ENCODE measurements around the gene AKT2.
"Not testable (repeated sequence)": the region's sequence is repeated elsewhere in the genome, so short reads cannot be mapped to it uniquely, and the experiment has no call there.

Gene AKT2

DNA sequence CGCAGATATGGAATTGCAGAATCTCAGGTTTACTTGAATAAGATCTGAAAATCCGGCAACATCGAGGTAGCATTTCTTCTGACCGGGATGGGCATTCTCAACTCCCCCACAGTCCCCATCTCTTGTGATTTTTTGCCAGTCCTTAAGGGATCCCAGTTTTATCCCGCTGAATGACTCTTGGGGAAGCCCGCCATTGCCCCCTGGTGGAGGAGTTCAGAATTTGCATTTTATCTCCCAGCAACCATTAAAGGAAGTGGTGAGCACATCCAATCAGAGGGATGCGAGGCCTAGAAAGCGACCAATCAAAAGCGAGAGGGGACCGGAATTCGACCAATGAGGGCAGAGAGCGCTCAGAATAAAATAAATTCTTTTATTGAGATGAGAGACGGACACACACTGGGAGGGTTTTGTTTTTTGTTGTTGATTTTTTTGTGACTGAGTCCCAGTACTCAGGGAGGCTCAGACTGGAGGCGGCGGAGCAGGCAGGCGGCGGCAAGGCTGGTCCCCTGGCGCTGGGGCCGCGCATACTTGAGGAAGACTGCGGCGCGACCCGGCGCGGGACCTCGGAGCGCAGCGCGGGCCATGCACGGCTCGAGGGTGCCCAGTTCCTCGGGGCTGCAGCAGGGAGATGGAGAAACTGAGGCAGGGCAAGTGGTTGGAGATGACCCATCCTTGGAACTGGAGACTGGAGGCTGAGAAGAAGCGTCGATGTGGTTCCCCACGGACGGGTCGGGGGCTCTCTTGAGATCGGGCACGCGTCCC is 63.1 kb downstream of the AKT2 start:
- Mint-ChIP-seq H3K27ac (peak overlapping the region; percentile 9), H3K4me1 (ENCODE audit: low read depth) (peaks cover 4% of the 10 kb centered on the region), H3K27me3 (ENCODE audit: low read depth) (peaks cover 58% of the 10 kb centered on the region), H3K36me3 (ENCODE audit: low read depth) (no peaks in the 10 kb centered on the region), H3K4me3 (peak overlapping the region; percentile 40), H3K9me3 (peaks cover 4% of the 10 kb centered on the region)

DNA sequence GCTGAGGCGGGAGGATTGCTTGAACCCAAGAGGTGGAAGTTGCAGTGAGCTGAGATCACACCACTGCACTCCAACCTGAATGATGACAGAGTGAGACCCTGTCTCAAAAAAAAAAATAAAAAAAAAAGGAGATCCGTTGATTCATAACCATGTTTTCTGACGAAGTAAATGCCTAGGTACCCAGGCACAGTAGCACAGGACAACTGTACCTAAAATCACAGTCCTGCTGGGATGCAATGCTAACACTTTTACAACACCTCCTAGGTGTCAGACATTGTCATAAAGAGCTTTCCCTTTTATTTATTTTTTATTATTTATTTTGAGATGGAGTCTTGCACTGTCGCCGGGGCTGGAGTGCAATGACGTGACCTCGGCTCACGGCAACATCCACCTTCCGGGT is 64.5 kb downstream of the AKT2 start:
- Mint-ChIP-seq H3K36me3 (ENCODE audit: low read depth) (no peaks in the 10 kb centered on the region), H3K27ac (no peak overlapping the region), H3K27me3 (ENCODE audit: low read depth) (peaks cover 58% of the 10 kb centered on the region), H3K4me1 (ENCODE audit: low read depth) (peaks cover 7% of the 10 kb centered on the region), H3K4me3 (no peak overlapping the region), H3K9me3 (peaks cover 4% of the 10 kb centered on the region)

GRCh38 chr19:40219721-40220276 is 65.3 kb downstream of the AKT2 start:
- H3K4me1 Mint-ChIP-seq (ENCODE audit: low read depth) = peaks cover 7% of the 10 kb centered on the region
- H3K9me3 Mint-ChIP-seq = peaks cover 4% of the 10 kb centered on the region
- H3K27me3 Mint-ChIP-seq (ENCODE audit: low read depth) = peaks cover 50% of the 10 kb centered on the region
- no peak overlapping the region for H3K27ac Mint-ChIP-seq
- no peak overlapping the region for H3K4me3 Mint-ChIP-seq
- no peaks in the 10 kb centered on the region for H3K36me3 Mint-ChIP-seq (ENCODE audit: low read depth)

DNA sequence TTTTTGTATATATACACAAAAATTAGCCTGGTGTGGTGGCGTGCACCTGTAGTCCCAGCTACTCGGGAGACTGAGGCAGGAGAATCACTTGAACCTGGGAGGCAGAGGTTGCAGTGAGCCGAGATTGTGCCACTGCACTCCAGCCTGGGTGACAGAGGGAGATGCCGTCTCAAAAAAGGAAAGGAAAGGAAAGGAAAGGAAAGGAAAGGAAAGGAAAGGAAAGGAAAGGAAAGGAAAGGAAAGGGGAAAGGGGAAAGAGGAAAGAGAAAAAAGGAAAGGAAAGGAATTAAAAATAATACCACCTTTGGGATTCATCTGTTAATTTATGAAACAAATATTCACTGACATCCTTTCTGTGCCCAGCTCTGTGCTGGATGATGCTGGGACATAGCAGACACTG is 66.1 kb downstream of the AKT2 start:
- not testable (repeated sequence) for H3K9me3 Mint-ChIP-seq; H3K27ac Mint-ChIP-seq; H3K36me3 Mint-ChIP-seq (ENCODE audit: low read depth); H3K4me3 Mint-ChIP-seq; H3K4me1 Mint-ChIP-seq (ENCODE audit: low read depth)
- peaks cover 45% of the 10 kb centered on the region for H3K27me3 Mint-ChIP-seq (ENCODE audit: low read depth)

DNA sequence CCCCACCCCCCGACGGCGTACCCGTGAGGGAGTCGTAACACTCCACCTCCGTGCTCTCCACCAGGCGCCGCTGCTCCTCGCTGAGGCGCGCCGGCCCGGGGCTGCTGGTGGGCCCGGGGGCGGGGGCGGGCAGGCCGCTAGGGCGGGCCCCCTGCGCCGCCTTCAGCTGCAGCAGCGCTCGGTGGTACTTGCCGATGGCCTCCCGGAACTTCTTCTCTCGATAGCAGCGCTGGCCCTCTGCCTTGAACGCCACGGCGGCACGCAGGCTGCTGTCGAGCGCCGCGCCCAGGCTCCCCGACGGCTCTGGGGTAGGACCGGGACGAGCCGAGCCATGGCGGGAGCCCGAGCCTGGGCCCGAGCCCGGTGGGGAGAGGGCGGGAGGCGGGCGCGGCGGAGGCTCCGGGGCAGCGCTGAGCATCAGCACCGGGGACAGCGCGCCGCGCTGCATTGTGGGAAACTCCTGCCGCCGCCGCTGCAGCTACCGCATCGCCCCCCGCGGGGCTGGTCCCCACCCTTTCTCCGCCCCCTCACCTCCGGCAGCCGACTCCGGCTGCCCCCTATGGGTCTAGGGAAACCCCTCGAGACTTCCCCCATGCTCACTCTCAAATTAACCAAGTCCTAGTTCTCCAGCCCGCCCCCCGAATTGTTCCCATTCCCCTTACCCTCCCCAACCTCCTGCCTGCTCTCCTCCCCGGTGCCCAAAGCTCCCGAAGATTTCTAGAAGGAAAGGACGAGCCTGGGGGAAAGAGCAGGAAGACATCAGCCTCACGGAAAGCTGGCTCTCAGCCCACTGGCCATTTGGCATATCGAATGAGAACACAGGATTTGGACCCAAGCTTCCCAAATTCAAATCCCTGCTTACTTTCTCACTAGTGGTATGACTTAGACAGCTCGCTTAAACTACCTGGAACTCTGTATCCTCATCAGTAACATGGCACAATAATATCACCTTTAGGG is 66.9 kb downstream of the AKT2 start, which contains the start of gene TTC9B:
Gene TTC9B, minus strand, starts transcription at position 451 of the 957 bp plus-strand sequence. Its CDS starts 3 bp downstream, at position 448.
- Mint-ChIP-seq H3K36me3 (ENCODE audit: low read depth) (no peaks in the 10 kb centered on the region), H3K9me3 (peaks cover 4% of the 10 kb centered on the region), H3K27ac (no peak within 1 kb of the TSS), H3K4me3 (no peak within 1 kb of the TSS), H3K4me1 (ENCODE audit: low read depth) (peaks cover 7% of the 10 kb centered on the region), H3K27me3 (ENCODE audit: low read depth) (peaks cover 43% of the 10 kb centered on the region)

DNA sequence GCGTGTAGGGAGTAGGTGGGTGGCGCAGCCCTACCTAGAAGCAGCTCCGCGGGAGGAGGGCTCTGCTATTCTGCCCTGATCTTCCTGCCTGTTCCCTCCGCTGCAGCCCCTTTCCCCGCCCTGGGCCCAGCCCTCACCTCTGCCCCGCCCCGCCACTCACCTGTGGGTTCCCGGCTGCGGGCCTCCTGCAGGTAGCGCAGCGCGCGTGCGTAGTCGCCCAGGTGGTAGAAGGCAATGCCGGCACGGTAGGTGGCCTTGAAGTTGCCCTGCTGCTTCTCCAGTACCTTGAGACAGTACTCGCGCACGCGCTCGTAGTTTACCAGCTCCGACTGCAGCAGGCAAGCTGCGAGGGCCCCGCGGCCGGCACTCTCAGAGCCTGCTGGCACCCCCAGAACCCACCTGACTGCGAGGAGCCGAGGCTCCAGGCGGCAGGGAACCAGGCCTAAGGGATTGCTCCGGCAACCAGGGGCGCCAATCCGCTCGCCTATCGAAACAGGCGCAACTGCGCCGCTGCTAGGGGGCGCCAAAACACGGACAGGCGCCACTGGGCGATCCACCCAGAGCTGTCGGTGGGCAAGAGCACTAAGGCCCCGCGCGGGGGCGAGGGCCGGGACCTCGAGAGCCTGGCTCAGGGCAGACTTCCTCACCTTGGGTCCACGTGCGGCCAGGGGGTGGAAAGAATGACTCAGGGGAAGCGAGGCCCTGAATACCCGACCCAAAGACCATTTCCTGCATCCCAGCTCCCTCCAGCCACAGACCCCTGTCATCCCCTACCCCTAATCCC is 67.9 kb downstream of the AKT2 start:
- Mint-ChIP-seq H3K36me3 (ENCODE audit: low read depth) (no peaks in the 10 kb centered on the region), H3K4me3 (no peak overlapping the region), H3K4me1 (ENCODE audit: low read depth) (peaks cover 7% of the 10 kb centered on the region), H3K27ac (no peak overlapping the region), H3K9me3 (peaks cover 4% of the 10 kb centered on the region), H3K27me3 (ENCODE audit: low read depth) (peaks cover 42% of the 10 kb centered on the region)

- no peak overlapping the region for H3K4me3 Mint-ChIP-seq
- H3K27me3 Mint-ChIP-seq (ENCODE audit: low read depth) = peaks cover 37% of the 10 kb centered on the region
These were observed 68.4 kb downstream of the AKT2 start for GRCh38 chr19:40216777-40217026.

DNA sequence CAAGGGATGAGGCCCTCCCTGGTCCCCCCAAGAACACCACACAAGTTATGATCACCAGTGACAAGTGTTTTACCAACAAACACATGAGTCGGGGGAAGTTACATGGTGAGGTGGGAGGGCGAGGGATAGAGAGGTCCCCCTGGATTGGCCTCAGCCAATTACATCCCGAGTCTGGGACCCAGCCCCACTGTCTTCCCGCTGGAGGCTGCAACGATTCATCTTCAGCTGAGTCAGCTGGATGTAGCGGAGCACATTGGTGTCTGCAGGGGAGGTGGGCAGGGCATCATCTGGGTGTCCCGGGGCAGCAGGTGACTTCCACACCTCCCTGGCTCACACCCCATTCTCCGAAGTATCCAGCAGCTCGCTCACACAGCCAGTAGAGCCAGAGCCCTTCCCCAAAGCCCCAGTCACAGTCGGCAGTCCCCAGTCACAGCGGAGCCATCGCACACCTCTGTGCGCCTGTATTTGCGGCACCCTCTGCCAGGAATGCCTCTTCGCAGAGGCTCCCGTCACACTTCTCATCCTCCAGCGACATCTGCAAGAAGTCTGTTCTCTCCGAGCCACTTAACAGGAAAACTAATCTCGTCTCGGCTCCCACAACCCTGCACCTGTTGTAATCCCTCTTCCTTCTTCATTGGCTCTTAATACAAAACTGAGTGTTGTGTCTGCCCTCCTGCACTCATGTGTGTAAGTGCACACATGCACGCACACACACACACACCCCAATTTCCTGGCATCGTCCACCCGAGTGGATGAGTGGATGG is 69.0 kb downstream of the AKT2 start:
- no peaks in the 10 kb centered on the region for H3K36me3 Mint-ChIP-seq (ENCODE audit: low read depth)
- peaks cover 37% of the 10 kb centered on the region for H3K27me3 Mint-ChIP-seq (ENCODE audit: low read depth)
- peaks cover 4% of the 10 kb centered on the region for H3K4me1 Mint-ChIP-seq (ENCODE audit: low read depth)
- no peaks in the 10 kb centered on the region for H3K9me3 Mint-ChIP-seq
- H3K4me3 Mint-ChIP-seq = no peak overlapping the region
- H3K27ac Mint-ChIP-seq = no peak overlapping the region

More at GRCh38 chr19:40216777-40217026, 68.4 kb downstream of the AKT2 start:
- H3K4me1 Mint-ChIP-seq (ENCODE audit: low read depth) = peaks cover 4% of the 10 kb centered on the region
- no peaks in the 10 kb centered on the region for H3K36me3 Mint-ChIP-seq (ENCODE audit: low read depth)
- no peaks in the 10 kb centered on the region for H3K9me3 Mint-ChIP-seq
- H3K27ac Mint-ChIP-seq = no peak overlapping the region

DNA sequence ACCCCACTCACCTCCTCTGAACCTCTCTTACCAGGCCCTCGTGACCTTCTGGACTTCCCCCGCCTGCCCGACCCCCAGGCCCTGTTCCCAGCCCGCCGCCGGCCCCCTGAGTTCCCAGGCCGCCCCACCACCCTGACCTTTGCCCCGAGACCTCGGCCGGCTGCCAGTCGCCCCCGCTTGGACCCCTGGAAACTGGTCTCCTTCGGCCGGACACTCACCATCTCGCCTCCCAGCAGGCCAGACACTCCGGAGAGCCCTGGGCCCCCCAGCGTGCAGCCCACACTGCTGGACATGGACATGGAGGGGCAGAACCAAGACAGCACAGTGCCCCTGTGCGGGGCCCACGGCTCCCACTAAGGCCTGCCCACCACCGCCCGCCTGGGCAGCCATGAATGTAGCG is 70.2 kb downstream of the AKT2 start:
- Mint-ChIP-seq H3K27me3 (ENCODE audit: low read depth) (peaks cover 31% of the 10 kb centered on the region), H3K4me1 (ENCODE audit: low read depth) (peaks cover 4% of the 10 kb centered on the region), H3K9me3 (no peaks in the 10 kb centered on the region), H3K27ac (no peak overlapping the region), H3K36me3 (ENCODE audit: low read depth) (no peaks in the 10 kb centered on the region), H3K4me3 (no peak overlapping the region)

GRCh38 chr19:40213882-40214570 is 71.1 kb downstream of the AKT2 start:
- peaks cover 22% of the 10 kb centered on the region for H3K27me3 Mint-ChIP-seq (ENCODE audit: low read depth)
- peaks cover 4% of the 10 kb centered on the region for H3K4me1 Mint-ChIP-seq (ENCODE audit: low read depth)
- H3K4me3 Mint-ChIP-seq = no peak overlapping the region
- H3K36me3 Mint-ChIP-seq (ENCODE audit: low read depth) = no peaks in the 10 kb centered on the region
- no peak overlapping the region for H3K27ac Mint-ChIP-seq
- no peaks in the 10 kb centered on the region for H3K9me3 Mint-ChIP-seq

DNA sequence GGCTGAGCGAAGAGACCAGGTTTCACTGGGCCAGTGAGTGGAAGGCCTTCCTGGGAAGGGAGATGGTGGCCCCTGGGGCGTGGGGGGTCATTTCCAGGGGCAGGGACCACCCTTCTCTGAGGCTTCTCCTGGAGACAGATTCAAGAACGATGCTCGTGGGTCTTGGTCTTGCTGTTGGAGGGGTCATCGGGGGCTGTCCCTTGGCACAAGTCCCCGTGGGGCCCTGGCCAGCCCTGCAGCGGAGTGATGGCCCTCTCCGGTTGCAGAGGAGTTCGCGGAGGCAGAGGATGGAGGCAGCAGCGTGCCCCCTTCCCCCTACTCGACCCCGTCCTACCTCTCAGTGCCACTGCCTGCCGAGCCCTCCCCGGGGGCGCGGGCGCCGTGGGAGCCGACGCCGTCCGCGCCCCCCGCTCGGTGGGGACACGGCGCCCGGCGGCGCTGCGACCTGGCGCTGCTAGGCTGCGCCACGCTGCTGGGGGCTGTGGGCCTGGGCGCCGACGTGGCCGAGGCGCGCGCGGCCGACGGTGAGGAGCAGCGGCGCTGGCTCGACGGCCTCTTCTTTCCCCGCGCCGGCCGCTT is 71.8 kb downstream of the AKT2 start:
- Mint-ChIP-seq H3K36me3 (ENCODE audit: low read depth) (no peaks in the 10 kb centered on the region), H3K27me3 (ENCODE audit: low read depth) (peaks cover 15% of the 10 kb centered on the region), H3K27ac (no peak overlapping the region)

DNA sequence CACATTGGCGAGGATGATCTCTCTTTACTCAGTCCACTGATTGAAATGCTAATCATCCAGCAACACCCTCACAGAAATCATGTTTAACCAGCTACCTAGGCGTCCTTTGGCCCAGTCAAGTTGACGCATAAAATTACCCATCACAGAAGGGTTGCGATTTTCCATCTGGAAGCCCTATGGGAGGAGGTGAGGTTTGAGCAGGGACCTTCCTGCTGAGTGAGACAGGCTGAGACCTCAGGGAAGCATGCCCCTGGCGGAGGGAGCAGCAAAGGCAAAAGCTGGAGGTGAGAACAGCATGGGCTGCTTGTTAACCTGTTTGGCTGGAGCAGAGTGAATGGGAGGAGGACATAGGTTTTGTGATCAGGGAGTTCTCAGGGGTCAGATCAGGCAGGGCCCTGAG is 74.3 kb downstream of the AKT2 start:
- no peaks in the 10 kb centered on the region for H3K36me3 Mint-ChIP-seq (ENCODE audit: low read depth)
- H3K4me1 Mint-ChIP-seq (ENCODE audit: low read depth) = no peaks in the 10 kb centered on the region

More for the DNA sequence above, 71.8 kb downstream of the AKT2 start:
- Mint-ChIP-seq H3K9me3 (no peaks in the 10 kb centered on the region), H3K4me1 (ENCODE audit: low read depth) (peaks cover 4% of the 10 kb centered on the region), H3K4me3 (no peak overlapping the region)

GRCh38 chr19:40208602-40209001 is 76.5 kb downstream of the AKT2 start:
- Mint-ChIP-seq H3K36me3 (ENCODE audit: low read depth) (no peaks in the 10 kb centered on the region), H3K4me3 (no peak overlapping the region), H3K9me3 (no peaks in the 10 kb centered on the region), H3K4me1 (ENCODE audit: low read depth) (no peaks in the 10 kb centered on the region), H3K27ac (no peak overlapping the region), H3K27me3 (ENCODE audit: low read depth) (no peaks in the 10 kb centered on the region)

More for the DNA sequence above, 74.3 kb downstream of the AKT2 start:
- peaks cover 3% of the 10 kb centered on the region for H3K27me3 Mint-ChIP-seq (ENCODE audit: low read depth)
- no peak overlapping the region for H3K27ac Mint-ChIP-seq
- H3K9me3 Mint-ChIP-seq = no peaks in the 10 kb centered on the region
- no peak overlapping the region for H3K4me3 Mint-ChIP-seq

Measured in T-helper 1 cell treated with Interleukin-12 subunit alpha and Interleukin-12 subunit beta and Interleukin-4 antibody, amounts not matched to agents 30 μg/mL and 1 μg/mL, for 36 hours (primary cell).